Rectal smooth muscle tissue (tissue), 1 donor: ENCODE measurements around the gene NYAP2.

ENCODE experiments used
- H3K27ac ChIP-seq: one replicate; pipeline ENCODE4 v1.7.0; 2013; ENCODE audit warnings: low read depth, low read length, inconsistent platforms
- H3K27me3 ChIP-seq: one replicate; pipeline ENCODE4 v1.7.0; 2013; ENCODE audit warnings: low read length; ENCODE audit not compliant: control insufficient read depth, insufficient read depth
- H3K36me3 ChIP-seq: one replicate; pipeline ENCODE4 v1.7.0; 2013; ENCODE audit warnings: low read length; ENCODE audit not compliant: control insufficient read depth, insufficient read depth
- H3K4me1 ChIP-seq: one replicate; pipeline ENCODE4 v1.7.0; 2013; ENCODE audit warnings: low read length; ENCODE audit not compliant: control insufficient read depth, insufficient read depth
- H3K4me3 ChIP-seq: one replicate; pipeline ENCODE4 v1.7.0; 2013; ENCODE audit warnings: low read length
- H3K9ac ChIP-seq: one replicate; pipeline ENCODE4 v1.7.0; 2013; ENCODE audit warnings: low read length

Gene NYAP2

GRCh38 chr2:225614915-225615314, 215.4 kb downstream of the NYAP2 start:
- no peak overlapping the region for H3K4me3 ChIP-seq
- H3K27me3 ChIP-seq = no peaks in the 10 kb centered on the region
- H3K4me1 ChIP-seq = no peaks in the 10 kb centered on the region
- H3K9ac ChIP-seq = no peak overlapping the region
- H3K36me3 ChIP-seq = no peaks in the 10 kb centered on the region
- no peak overlapping the region for H3K27ac ChIP-seq

- H3K36me3 ChIP-seq = no peaks in the 10 kb centered on the region
- no peak overlapping the region for H3K4me3 ChIP-seq
- no peak overlapping the region for H3K9ac ChIP-seq
- H3K27me3 ChIP-seq = no peaks in the 10 kb centered on the region
- no peaks in the 10 kb centered on the region for H3K4me1 ChIP-seq
- H3K27ac ChIP-seq = no peak overlapping the region
Measured at GRCh38 chr2:225615514-225615913, 216.0 kb downstream of the NYAP2 start.

- H3K27ac ChIP-seq = no peak overlapping the region
- H3K4me3 ChIP-seq = no peak overlapping the region
- no peaks in the 10 kb centered on the region for H3K27me3 ChIP-seq
Measured at GRCh38 chr2:225616372-225616771, 216.9 kb downstream of the NYAP2 start.

GRCh38 chr2:225616848-225617247, 217.3 kb downstream of the NYAP2 start:
- no peaks in the 10 kb centered on the region for H3K36me3 ChIP-seq
- no peak overlapping the region for H3K27ac ChIP-seq
- H3K4me3 ChIP-seq = no peak overlapping the region
- H3K9ac ChIP-seq = no peak overlapping the region
- no peaks in the 10 kb centered on the region for H3K27me3 ChIP-seq
- H3K4me1 ChIP-seq = no peaks in the 10 kb centered on the region

More at GRCh38 chr2:225616372-225616771, 216.9 kb downstream of the NYAP2 start:
- Histone ChIP-seq H3K9ac (no peak overlapping the region), H3K36me3 (no peaks in the 10 kb centered on the region), H3K4me1 (no peaks in the 10 kb centered on the region)

GRCh38 chr2:225620227-225620626, 220.7 kb downstream of the NYAP2 start:
- H3K27me3 ChIP-seq = no peaks in the 10 kb centered on the region
- no peaks in the 10 kb centered on the region for H3K36me3 ChIP-seq
- no peaks in the 10 kb centered on the region for H3K4me1 ChIP-seq
- H3K4me3 ChIP-seq = no peak overlapping the region
- no peak overlapping the region for H3K9ac ChIP-seq
- H3K27ac ChIP-seq = no peak overlapping the region

GRCh38 chr2:225630824-225631533, 231.5 kb downstream of the NYAP2 start:
- Histone ChIP-seq H3K27ac (no peak overlapping the region), H3K4me3 (no peak overlapping the region), H3K4me1 (no peaks in the 10 kb centered on the region), H3K27me3 (no peaks in the 10 kb centered on the region), H3K9ac (no peak overlapping the region), H3K36me3 (no peaks in the 10 kb centered on the region)

- no peak overlapping the region for H3K4me3 ChIP-seq
- no peaks in the 10 kb centered on the region for H3K36me3 ChIP-seq
- no peaks in the 10 kb centered on the region for H3K4me1 ChIP-seq
- H3K27me3 ChIP-seq = no peaks in the 10 kb centered on the region
- H3K27ac ChIP-seq = no peak overlapping the region
- H3K9ac ChIP-seq = no peak overlapping the region
Measured at GRCh38 chr2:225632351-225632750, 232.8 kb downstream of the NYAP2 start.

GRCh38 chr2:225636558-225636957, 237.0 kb downstream of the NYAP2 start:
- Histone ChIP-seq H3K36me3 (no peaks in the 10 kb centered on the region), H3K4me1 (no peaks in the 10 kb centered on the region), H3K27ac (no peak overlapping the region), H3K9ac (no peak overlapping the region), H3K4me3 (no peak overlapping the region), H3K27me3 (no peaks in the 10 kb centered on the region)

GRCh38 chr2:225637259-225637658, 237.7 kb downstream of the NYAP2 start:
- Histone ChIP-seq H3K9ac (no peak overlapping the region), H3K36me3 (no peaks in the 10 kb centered on the region), H3K4me1 (no peaks in the 10 kb centered on the region), H3K27ac (no peak overlapping the region), H3K4me3 (no peak overlapping the region), H3K27me3 (no peaks in the 10 kb centered on the region)

GRCh38 chr2:225640550-225640949, 241.0 kb downstream of the NYAP2 start:
- Histone ChIP-seq H3K4me1 (no peaks in the 10 kb centered on the region), H3K36me3 (no peaks in the 10 kb centered on the region), H3K27me3 (no peaks in the 10 kb centered on the region), H3K4me3 (no peak overlapping the region), H3K27ac (no peak overlapping the region), H3K9ac (no peak overlapping the region)

- Histone ChIP-seq H3K4me3 (no peak overlapping the region), H3K27me3 (no peaks in the 10 kb centered on the region), H3K36me3 (no peaks in the 10 kb centered on the region), H3K4me1 (no peaks in the 10 kb centered on the region), H3K27ac (no peak overlapping the region), H3K9ac (no peak overlapping the region)
Measured at GRCh38 chr2:225649274-225649673, 249.8 kb downstream of the NYAP2 start.

GRCh38 chr2:225650041-225650440, 250.5 kb downstream of the NYAP2 start:
- H3K4me1 ChIP-seq = no peaks in the 10 kb centered on the region
- H3K27ac ChIP-seq = no peak overlapping the region
- no peaks in the 10 kb centered on the region for H3K36me3 ChIP-seq
- no peaks in the 10 kb centered on the region for H3K27me3 ChIP-seq
- no peak overlapping the region for H3K9ac ChIP-seq
- H3K4me3 ChIP-seq = no peak overlapping the region
